ENCODE results near the gene PRDM15.

Gene PRDM15

GRCh38 chr21:41888749-41889376 is 9.7 kb upstream of the PRDM15 start:
- DNase-seq (ENCODE audit: extremely low read depth in 1 of 2, low read depth in 1 of 2) = no peak

DNA sequence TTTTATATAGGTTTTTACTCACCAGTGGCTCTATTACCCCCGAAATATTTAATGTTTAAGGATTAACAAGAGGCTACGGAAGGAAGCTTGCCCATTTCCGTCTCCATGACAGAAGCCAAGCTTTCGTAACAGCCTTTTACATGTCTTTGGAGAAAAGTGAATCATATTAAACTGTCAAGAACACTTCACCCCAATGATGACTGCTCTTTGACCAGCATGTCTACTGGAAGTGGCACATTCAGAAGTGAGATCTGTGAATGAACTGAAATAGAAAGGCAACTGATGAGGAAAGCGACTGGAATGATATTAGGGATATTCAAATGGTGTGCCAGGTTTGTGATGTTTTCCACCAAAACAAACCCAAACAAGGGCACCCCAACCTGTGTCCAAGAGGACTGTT is 8.5 kb upstream of the PRDM15 start:
- DNase-seq (ENCODE audit: extremely low read depth in 1 of 2, low read depth in 1 of 2) = no peak

GRCh38 chr21:41886328-41886727 is 7.2 kb upstream of the PRDM15 start:
- DNase-seq (ENCODE audit: extremely low read depth in 1 of 2, low read depth in 1 of 2) = no peak

DNA sequence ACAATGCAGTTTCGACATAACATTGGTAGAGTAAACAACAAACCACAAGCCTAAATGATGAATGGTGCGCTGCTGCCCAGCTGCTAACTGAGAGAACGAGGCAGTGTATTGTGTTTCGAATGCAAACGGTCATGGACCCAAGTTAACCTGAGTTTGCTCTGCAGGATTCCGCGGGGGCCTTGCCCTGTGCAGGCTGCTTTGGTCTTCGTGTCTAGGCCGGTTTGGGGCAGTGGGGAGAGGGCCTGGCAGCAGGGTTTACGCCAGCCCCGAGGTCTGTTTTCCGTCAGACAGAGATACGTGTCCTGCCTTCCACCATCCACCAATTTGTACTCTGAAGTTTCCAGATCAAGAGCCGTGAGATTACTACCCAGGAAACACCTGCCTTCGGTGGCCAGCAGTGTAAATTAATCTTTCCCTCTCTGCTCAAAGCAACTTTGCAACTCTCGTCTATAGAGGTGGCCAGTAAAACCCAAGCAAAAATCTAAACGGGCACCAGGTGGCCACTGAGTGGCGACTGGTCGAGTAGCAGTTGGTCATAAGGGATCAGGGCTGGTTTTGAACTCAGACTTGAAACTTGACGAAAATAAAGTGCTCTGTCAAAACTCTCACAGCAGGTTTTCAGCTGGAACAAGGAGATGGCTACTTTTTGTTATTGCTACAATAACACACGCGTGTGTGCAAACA is 6.3 kb upstream of the PRDM15 start:
- DNase-seq (ENCODE audit: extremely low read depth in 1 of 2, low read depth in 1 of 2) = no peak

GRCh38 chr21:41884501-41885030 is 5.4 kb upstream of the PRDM15 start:
- no peak for DNase-seq (ENCODE audit: extremely low read depth in 1 of 2, low read depth in 1 of 2)

DNA sequence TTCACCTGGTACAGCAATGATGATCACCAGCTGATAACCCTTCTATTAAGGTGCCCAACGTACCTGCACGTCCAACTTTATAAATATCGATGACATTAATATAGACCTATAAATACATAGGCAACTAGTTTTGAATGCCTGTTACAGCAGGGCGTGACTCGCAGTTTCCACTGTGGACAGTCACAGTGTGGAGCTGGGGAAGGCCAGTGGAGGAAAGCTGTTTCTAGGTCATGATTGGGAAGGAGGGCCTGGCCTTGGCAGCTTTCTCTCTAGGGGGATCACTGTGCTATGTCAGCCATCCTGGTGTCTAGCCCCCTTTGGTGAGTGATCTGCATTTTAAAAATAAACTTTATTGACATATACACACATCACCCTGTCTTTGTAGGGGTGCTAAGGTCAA is 4.4 kb upstream of the PRDM15 start:
- no peak for DNase-seq (ENCODE audit: extremely low read depth in 1 of 2, low read depth in 1 of 2)

DNA sequence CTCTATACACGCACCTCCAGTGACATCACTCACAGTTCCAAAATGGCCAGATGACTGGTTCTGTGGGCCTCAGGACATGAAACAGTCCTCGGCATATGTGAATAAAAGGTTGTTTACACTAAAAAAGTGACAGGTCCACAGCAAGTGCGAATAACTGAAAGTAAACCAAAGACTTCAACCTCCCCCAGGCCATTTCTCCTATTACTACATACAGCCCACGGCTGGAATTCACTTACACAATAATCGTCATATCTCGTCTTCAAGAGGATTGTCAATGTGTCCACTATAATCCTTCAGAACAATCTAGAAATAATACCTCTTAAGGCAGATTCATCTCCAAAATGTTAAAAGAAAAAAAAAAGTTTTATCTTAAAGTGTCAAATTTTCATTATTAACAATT is 1.9 kb upstream of the PRDM15 start:
- DNase-seq (ENCODE audit: extremely low read depth in 1 of 2, low read depth in 1 of 2) = no peak

DNA sequence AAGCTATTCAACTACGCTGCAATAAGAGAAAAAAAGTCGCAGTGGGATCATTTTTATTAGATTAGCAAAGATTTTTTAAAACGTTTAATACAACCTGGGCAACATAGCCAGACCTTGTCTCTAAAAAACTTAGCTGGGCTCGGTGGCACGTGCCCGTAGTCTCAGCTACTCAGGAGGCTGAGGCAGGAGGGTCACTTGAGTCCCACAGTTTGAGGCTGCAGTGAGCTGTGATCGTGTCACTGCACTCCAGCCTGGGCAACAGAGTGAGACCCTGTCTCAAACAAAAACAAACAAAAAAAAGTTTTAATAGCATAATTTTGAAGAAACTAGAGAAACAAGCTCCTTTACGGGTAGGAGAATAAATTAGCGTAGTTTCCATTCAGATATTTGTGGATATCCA is 1.0 kb upstream of the PRDM15 start:
- DNase-seq (ENCODE audit: extremely low read depth in 1 of 2, low read depth in 1 of 2) = no peak

DNA sequence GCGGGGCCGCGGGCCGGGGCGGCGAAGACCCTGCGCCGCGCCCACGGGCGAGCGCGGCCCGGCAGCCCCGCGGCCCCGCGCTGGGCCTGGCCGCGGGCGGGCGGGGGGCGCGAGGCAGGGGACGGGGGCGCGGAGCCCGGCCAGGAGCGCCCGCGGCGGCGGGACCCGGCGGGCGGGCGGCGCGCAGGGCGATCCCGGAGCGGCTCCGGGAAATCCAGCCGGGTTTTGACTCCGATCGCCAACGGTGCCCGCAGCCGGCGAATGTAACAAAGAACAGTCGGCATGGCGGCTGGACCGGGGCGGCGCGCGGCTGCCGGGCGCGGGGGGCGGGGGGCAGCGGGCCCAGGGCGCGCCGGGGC is 334 bp downstream of the PRDM15 start:
- DNase-seq (ENCODE audit: extremely low read depth in 1 of 2, low read depth in 1 of 2) = peak; percentile 43 to 68

DNA sequence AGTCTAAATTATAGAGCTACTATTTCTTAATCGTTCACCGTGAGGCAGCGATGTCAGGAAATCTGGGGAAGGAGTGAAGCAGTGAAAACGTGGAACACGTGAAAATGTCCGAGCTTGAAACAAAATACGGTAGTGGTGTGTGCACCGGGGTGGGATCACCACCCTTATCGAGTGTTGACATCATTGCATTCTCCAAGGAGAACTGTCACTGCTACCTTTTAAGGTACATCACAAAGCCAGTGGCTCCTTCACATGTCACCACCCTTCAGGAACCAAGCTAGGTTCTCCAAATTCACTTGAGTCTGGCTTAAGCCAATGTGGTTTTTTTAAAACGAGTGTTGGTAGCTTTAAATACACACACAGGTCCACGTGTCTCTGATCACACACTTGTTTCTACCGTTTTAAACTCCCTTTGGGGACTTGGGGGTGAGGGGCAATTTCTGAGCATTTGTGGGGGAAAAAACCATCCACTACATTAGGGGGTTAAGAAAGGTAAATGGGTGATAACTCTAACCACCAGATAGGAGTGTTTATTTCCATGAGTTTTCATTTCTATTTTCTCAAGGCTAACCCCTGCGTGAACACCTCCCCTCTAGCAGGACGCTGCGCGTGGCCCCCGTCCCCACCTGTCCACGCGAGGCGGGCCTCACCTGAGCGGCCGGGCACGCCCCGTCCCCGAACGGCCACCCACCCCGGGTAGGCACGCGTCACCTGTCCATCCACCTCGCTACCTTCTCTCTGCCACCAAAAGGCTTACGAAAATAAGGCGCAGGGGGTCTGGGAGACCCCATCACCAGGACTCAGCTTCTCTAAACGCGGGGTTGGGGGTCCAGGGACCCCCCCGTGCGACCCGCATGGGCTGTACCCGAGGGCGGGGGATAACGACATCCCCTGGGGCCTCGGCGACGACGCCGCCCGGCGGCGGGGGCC is 978 bp downstream of the PRDM15 start:
- peak in 1 of 2 donors; percentile 3 for DNase-seq (ENCODE audit: extremely low read depth in 1 of 2, low read depth in 1 of 2)

- DNase-seq (ENCODE audit: extremely low read depth in 1 of 2, low read depth in 1 of 2) = no peak
Measured at GRCh38 chr21:41876928-41877652, 2.1 kb downstream of the PRDM15 start.

- DNase-seq (ENCODE audit: extremely low read depth in 1 of 2, low read depth in 1 of 2) = no peak
Measured at GRCh38 chr21:41876396-41876795, 2.7 kb downstream of the PRDM15 start.

DNA sequence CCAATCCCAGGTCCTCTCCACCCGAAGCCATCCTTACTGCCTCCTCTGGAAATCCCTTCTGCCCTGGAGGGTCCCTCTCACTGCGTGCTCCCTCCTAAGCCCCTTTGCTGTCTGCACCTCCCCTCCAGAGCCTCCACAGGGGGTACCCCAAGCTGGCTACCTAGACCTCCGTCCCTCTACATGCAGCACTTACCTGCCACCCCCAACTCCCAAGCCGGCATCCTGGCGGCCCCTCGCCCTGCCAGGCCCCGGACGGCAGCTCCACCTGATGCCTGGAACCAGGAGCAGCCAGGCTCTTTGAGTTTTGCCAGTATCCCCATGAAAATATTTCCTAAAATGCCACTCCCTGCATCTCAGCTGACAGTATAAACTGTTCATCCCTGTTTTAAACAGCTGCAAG is 4.1 kb downstream of the PRDM15 start:
- no peak for DNase-seq (ENCODE audit: extremely low read depth in 1 of 2, low read depth in 1 of 2)

- DNase-seq (ENCODE audit: extremely low read depth in 1 of 2, low read depth in 1 of 2) = no peak
Measured at GRCh38 chr21:41874611-41875010, 4.5 kb downstream of the PRDM15 start.

DNA sequence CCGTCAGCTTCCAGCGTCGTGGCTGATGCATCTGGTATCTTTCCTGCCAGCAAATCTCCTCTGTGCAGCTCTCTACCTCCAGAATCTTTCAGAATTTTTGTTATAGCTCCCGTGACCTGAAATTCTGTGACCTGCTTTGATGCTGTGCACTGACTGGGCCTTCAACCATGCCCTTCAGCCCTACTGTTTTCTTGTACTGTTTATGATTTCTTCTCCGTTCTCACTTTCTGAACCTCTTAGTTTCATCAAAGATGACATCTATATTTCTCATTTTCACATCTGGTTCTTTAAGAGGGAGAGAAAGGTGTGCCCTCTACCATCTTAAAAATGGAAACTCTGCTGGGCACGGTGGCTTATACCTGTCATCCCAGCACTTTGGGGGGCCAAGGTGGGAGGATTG is 5.7 kb downstream of the PRDM15 start:
- DNase-seq (ENCODE audit: extremely low read depth in 1 of 2, low read depth in 1 of 2) = no peak

- DNase-seq (ENCODE audit: extremely low read depth in 1 of 2, low read depth in 1 of 2) = no peak
Measured at GRCh38 chr21:41873005-41873404, 6.1 kb downstream of the PRDM15 start.

- DNase-seq (ENCODE audit: extremely low read depth in 1 of 2, low read depth in 1 of 2) = no peak
Measured at GRCh38 chr21:41871293-41872030, 7.7 kb downstream of the PRDM15 start.

DNA sequence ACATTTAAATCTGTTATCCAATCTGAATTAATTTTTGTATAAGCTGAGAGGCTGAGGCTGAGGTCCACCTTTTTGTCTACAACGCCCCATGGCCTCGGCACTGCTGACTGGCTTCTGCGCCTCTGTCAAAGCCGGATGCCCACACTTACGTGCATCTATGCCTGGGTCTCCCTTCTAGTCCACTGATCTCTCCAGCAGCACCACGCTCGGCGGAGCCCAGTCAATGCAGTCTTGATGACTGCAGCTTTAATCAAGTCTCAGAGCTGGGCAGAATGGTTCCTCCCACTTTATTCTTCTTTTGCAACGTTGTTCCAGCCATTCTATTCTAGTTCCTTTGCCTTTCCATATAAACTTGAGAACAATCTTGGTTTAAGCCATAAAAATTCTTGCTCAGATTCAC is 9.4 kb downstream of the PRDM15 start:
- no peak for DNase-seq (ENCODE audit: extremely low read depth in 1 of 2, low read depth in 1 of 2)

- no peak for DNase-seq (ENCODE audit: extremely low read depth in 1 of 2, low read depth in 1 of 2)
Measured at GRCh38 chr21:41868062-41868710, 11.0 kb downstream of the PRDM15 start.

GRCh38 chr21:41867313-41867712 is 11.8 kb downstream of the PRDM15 start:
- no peak for DNase-seq (ENCODE audit: extremely low read depth in 1 of 2, low read depth in 1 of 2)
